ENCODE results near the gene NEUROD6. TPM values are rescaled to one million over a fixed set of nuclear protein-coding genes. Genes with fewer than 3 reads are reported as not detected.

The NEUROD6 gene
- total and polyA plus RNA-seq, 2 experiments from 2014 or later: not detected

- TF ChIP-seq, protein P1, sequence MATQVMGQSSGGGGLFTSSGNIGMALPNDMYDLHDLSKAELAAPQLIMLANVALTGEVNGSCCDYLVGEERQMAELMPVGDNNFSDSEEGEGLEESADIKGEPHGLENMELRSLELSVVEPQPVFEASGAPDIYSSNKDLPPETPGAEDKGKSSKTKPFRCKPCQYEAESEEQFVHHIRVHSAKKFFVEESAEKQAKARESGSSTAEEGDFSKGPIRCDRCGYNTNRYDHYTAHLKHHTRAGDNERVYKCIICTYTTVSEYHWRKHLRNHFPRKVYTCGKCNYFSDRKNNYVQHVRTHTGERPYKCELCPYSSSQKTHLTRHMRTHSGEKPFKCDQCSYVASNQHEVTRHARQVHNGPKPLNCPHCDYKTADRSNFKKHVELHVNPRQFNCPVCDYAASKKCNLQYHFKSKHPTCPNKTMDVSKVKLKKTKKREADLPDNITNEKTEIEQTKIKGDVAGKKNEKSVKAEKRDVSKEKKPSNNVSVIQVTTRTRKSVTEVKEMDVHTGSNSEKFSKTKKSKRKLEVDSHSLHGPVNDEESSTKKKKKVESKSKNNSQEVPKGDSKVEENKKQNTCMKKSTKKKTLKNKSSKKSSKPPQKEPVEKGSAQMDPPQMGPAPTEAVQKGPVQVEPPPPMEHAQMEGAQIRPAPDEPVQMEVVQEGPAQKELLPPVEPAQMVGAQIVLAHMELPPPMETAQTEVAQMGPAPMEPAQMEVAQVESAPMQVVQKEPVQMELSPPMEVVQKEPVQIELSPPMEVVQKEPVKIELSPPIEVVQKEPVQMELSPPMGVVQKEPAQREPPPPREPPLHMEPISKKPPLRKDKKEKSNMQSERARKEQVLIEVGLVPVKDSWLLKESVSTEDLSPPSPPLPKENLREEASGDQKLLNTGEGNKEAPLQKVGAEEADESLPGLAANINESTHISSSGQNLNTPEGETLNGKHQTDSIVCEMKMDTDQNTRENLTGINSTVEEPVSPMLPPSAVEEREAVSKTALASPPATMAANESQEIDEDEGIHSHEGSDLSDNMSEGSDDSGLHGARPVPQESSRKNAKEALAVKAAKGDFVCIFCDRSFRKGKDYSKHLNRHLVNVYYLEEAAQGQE (IDR thresholded peaks at IDR 0.05; ENCODE audit: unreplicated experiment): no peak
- no peak for TF ChIP-seq CREB1 (CRISPR knock-in tag; IDR thresholded peaks at IDR 0.05; ENCODE audit: low read depth)
- TF ChIP-seq, protein P2, sequence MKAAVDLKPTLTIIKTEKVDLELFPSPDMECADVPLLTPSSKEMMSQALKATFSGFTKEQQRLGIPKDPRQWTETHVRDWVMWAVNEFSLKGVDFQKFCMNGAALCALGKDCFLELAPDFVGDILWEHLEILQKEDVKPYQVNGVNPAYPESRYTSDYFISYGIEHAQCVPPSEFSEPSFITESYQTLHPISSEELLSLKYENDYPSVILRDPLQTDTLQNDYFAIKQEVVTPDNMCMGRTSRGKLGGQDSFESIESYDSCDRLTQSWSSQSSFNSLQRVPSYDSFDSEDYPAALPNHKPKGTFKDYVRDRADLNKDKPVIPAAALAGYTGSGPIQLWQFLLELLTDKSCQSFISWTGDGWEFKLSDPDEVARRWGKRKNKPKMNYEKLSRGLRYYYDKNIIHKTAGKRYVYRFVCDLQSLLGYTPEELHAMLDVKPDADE (IDR thresholded peaks at IDR 0.05): no peak
- no peak for TF ChIP-seq CTCF (conservative IDR thresholded peaks at IDR 0.05; ENCODE audit: low read depth in 2 of 2)
- TF ChIP-seq ZNF331 (CRISPR knock-in tag; IDR thresholded peaks at IDR 0.05; ENCODE audit: low read depth): no peak
- no peak for TF ChIP-seq JUNB (IDR thresholded peaks at IDR 0.05; ENCODE audit: unreplicated experiment)
- TF ChIP-seq STAT1 (IDR thresholded peaks at IDR 0.05; ENCODE audit: unreplicated experiment): no peak
- TF ChIP-seq EZH2 (IDR thresholded peaks at IDR 0.05; ENCODE audit: low read depth, unreplicated experiment): no peak
These were observed 22.5 kb upstream of the NEUROD6 start (continued) for GRCh38 chr7:31363051-31363450.

DNA sequence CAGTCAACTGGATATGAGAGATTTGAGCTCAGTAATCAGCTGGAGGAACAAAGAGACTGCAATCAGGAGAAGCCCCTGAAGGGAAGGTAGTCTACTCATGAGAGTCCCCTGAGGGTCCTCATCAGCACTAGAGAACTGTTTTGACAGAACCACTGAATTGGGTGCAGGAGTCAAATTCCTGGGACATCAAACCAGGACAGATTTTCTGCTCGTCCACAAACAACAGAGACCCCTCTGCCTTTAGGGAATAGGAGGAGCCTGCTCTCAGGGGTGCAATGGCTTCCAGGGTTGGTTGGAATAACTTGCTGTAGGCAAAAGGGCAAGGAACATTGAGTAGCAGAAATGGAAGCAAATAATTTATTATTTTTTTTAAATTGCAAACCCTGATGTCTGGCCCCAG lies 21.9 kb upstream of the NEUROD6 start:
- no peak overlapping the region for H3K4me2 ChIP-seq
- no peak overlapping the region for H3K27ac ChIP-seq (ENCODE audit: low read depth)
- Mint-ChIP-seq H3K4me3 (no peak overlapping the region), H3K9me3 (no peaks in the 10 kb centered on the region), H3K36me3 (ENCODE audit: low read depth) (no peaks in the 10 kb centered on the region), H3K4me1 (no peaks in the 10 kb centered on the region; the same call in 2 of the 3 replicates), H3K27ac (no peak overlapping the region), H3K27me3 (ENCODE audit: insufficient read depth, low read depth, poor library complexity) (no peaks in the 10 kb centered on the region)
- H3K4me3 ChIP-seq: no peak overlapping the region
- H4K20me1 ChIP-seq (replicated peaks; ENCODE audit: insufficient read depth): no peaks in the 10 kb centered on the region
- no peaks in the 10 kb centered on the region for H3K79me2 ChIP-seq (replicated peaks; ENCODE audit: insufficient read depth)
- no peaks in the 10 kb centered on the region for H3K36me3 ChIP-seq (ENCODE audit: insufficient read depth)
- H3K9me2 ChIP-seq (ENCODE audit: insufficient read depth): no peaks in the 10 kb centered on the region
- no peak overlapping the region for H2AFZ ChIP-seq
- DNase-seq (ENCODE audit: low spot score): no peak
- H3K27me3 ChIP-seq (ENCODE audit: insufficient read depth): no peaks in the 10 kb centered on the region
- ATAC-seq: no peak
- H3F3A ChIP-seq (replicated peaks; ENCODE audit: low read depth): no peaks in the 10 kb centered on the region
- no peaks in the 10 kb centered on the region for H3K4me1 ChIP-seq (ENCODE audit: insufficient read depth)
- TF ChIP-seq EZH2phosphoT487 (IDR thresholded peaks at IDR 0.05; ENCODE audit: unreplicated experiment) (no peak), ZNF114 (CRISPR knock-in tag; IDR thresholded peaks at IDR 0.05) (no peak), POLR2AphosphoS5 (IDR thresholded peaks at IDR 0.05; ENCODE audit: low read depth) (no peak), EZH2 (IDR thresholded peaks at IDR 0.05; ENCODE audit: low read depth, unreplicated experiment) (no peak), STAT1 (IDR thresholded peaks at IDR 0.05; ENCODE audit: unreplicated experiment) (no peak)
- TF ChIP-seq, protein P2 (IDR thresholded peaks at IDR 0.05): no peak
- TF ChIP-seq, protein P3, sequence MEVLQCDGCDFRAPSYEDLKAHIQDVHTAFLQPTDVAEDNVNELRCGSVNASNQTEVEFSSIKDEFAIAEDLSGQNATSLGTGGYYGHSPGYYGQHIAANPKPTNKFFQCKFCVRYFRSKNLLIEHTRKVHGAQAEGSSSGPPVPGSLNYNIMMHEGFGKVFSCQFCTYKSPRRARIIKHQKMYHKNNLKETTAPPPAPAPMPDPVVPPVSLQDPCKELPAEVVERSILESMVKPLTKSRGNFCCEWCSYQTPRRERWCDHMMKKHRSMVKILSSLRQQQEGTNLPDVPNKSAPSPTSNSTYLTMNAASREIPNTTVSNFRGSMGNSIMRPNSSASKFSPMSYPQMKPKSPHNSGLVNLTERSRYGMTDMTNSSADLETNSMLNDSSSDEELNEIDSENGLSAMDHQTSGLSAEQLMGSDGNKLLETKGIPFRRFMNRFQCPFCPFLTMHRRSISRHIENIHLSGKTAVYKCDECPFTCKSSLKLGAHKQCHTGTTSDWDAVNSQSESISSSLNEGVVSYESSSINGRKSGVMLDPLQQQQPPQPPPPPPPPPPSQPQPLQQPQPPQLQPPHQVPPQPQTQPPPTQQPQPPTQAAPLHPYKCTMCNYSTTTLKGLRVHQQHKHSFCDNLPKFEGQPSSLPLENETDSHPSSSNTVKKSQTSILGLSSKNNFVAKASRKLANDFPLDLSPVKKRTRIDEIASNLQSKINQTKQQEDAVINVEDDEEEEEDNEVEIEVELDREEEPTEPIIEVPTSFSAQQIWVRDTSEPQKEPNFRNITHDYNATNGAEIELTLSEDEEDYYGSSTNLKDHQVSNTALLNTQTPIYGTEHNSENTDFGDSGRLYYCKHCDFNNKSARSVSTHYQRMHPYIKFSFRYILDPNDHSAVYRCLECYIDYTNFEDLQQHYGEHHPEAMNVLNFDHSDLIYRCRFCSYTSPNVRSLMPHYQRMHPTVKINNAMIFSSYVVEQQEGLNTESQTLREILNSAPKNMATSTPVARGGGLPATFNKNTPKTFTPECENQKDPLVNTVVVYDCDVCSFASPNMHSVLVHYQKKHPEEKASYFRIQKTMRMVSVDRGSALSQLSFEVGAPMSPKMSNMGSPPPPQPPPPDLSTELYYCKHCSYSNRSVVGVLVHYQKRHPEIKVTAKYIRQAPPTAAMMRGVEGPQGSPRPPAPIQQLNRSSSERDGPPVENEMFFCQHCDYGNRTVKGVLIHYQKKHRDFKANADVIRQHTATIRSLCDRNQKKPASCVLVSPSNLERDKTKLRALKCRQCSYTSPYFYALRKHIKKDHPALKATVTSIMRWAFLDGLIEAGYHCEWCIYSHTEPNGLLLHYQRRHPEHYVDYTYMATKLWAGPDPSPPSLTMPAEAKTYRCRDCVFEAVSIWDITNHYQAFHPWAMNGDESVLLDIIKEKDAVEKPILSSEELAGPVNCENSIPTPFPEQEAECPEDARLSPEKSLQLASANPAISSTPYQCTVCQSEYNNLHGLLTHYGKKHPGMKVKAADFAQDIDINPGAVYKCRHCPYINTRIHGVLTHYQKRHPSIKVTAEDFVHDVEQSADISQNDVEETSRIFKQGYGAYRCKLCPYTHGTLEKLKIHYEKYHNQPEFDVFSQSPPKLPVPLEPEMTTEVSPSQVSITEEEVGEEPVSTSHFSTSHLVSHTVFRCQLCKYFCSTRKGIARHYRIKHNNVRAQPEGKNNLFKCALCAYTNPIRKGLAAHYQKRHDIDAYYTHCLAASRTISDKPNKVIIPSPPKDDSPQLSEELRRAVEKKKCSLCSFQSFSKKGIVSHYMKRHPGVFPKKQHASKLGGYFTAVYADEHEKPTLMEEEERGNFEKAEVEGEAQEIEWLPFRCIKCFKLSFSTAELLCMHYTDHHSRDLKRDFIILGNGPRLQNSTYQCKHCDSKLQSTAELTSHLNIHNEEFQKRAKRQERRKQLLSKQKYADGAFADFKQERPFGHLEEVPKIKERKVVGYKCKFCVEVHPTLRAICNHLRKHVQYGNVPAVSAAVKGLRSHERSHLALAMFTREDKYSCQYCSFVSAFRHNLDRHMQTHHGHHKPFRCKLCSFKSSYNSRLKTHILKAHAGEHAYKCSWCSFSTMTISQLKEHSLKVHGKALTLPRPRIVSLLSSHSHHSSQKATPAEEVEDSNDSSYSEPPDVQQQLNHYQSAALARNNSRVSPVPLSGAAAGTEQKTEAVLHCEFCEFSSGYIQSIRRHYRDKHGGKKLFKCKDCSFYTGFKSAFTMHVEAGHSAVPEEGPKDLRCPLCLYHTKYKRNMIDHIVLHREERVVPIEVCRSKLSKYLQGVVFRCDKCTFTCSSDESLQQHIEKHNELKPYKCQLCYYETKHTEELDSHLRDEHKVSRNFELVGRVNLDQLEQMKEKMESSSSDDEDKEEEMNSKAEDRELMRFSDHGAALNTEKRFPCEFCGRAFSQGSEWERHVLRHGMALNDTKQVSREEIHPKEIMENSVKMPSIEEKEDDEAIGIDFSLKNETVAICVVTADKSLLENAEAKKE (CRISPR knock-in tag; IDR thresholded peaks at IDR 0.05): no peak

All from GM23338 (cell line).